GM18519 (cell line): ENCODE data around the gene GPR157.

Experiments used
- ATAC-seq: cut with Tn5 transposase; IDR thresholded peaks from one replicate; pipeline ENCODE4 v1.9.1; 2021; ENCODE audit warnings: mild to moderate bottlenecking, moderate library complexity; ENCODE audit not compliant: unreplicated experiment, low FRiP score

The GPR157 gene

DNA sequence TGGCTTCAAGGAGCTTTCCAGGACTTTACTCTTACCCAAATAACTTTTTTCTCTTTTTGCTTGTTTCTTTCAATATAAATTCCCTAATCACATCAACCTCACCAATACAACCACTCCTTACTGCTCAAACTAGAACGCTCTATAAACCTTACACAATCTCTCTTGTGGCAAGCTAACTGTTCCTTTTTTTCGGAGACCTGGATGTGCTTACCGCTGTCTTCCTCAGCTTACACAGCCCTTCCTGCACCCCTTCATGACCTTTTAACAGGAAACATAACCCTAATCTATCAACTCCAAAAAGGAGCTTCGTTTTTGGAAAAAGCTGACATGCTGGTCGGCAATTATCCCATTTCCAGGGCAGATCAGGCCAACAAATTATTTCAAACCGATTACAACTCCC, 35.3 kb downstream of the GPR157 start:
- no peak for ATAC-seq

DNA sequence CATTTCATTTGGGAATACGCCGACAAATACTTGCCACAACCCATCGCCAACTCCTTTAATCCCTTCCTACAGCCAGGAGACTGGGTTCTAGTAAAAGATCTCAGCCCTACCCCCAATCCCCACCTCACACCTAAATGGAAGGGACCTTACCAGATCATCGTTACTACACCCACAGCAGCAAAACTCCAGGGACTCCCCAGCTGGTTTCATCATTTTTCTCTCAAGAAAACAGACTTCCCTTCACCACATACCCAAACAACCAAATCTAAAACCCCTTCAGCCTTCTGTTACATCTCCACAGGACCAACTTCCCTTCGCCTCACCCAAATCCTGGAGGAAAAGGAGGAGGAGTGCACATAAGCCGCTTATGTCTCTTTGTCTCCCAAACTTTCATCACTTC, 35.8 kb downstream of the GPR157 start:
- ATAC-seq: no peak

DNA sequence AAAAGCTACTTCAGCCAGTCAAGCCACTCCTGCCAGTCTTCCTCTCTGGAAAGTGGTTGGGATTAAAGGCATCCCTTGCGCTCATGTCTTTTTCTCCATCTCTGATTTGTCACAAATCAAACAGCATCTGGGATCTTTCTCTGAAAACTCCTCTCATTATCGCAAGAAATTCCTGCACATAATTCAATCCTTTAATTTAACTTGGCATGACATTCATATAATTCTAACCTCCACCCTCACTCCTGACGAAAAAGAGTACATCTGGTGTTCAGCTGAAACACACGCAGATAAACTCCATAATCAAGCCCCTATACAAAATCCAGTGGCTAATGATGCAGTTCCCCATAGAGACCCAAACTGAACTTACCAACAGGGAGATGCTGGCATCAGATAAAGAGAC, 40.1 kb downstream of the GPR157 start:
- no peak for ATAC-seq

DNA sequence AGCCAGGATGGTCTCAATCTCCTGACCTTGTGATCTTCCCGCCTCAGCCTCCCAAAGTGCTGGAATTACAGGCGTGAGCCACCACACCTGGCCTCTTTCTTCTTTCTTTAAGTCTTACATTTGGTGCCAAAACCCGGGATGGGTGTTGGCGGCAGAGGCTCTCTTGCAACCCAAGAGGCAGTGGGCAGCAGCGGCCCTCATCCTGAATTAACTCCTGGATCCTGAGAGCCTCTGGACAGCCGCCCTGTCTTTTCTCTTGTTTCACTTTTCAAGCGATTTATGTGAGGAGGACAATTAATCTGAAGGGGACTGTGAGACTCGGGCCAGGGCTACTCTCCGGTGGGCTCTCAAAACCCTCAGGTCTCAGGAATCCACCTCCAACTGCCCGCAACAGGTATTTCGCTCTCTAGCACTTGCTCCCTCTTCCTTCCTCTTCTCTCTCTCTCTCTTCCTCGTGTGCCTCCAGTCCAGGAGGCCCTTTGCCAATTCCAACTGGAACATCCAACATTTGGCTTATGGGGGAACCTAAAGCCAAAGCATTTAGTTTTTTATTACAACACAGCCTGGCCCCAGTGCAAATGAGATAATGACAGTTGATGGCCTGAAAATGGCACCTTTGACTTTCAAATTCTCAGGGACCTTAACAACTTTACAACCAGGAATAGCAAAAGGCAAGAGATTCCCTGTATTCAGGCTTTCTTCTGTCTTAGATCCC, 41.3 kb downstream of the GPR157 start:
- ATAC-seq: no peak

DNA sequence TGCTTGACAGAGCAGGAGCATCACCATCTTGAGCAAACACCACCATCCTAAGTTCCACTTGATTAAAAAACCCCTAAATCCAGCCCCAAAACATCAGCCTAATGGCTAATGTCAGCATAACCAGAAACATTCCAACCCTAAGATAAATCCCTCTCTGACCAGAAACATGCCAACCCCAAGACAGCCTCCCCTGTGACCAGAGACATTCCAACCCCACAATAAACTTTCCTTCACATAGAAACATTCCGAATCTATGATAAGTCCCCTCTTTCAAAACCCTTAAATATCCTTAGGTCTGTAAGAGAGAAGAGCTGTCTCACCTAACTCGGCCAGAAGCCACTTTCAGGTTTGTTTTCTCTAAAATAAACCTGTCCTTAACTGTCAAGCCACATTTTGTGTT, 42.1 kb downstream of the GPR157 start:
- ATAC-seq: no peak

DNA sequence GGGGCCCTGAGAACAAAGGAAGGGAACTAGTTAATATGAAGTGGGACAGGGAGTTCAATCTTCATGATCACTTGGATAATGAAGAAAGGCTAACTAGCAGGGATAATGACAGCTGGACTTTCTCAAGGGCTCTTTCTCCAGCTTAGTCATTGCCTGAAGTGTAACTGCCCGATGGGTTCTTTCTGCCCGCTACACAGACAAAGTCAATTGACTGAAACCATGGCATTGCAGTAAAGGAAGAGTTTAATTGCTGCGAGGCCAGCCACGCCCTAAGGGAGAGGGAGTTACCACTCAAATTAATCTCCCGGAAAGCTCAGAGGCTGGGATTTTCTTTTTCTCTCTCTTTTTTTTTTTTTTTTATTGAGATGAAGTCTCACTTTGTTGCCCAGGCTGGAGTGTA, 42.9 kb downstream of the GPR157 start:
- no peak for ATAC-seq

DNA sequence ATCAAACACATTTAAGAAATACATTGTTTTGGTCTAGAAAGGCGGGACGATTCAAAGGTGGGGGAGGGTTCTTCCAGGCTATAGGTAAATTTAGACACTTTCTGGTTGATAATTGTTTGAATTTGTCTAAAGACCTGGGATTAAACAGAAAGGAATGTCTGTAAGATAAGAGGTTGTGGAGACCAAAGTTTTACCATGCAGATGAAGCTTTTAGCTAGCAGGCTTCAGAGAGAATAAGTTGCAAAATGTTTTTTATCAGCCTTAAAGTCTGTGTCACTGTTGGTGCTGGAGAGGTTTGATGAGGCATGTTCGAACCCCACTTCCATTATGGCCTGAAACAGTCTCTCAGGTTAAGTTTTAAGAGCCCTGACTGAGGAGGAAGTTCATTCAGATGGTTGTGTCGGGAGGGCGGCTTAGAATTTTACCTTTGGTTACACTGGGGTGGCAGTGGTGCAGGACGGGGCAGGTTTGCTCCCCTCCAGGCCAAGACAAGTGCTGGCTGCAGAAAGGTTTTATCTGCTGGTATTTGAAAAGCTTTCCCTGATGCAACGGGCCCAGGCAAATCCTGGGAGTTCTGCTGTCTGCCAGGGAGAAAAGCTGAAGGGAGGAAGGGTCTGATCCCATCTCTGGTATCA, 43.5 kb downstream of the GPR157 start:
- no peak for ATAC-seq

DNA sequence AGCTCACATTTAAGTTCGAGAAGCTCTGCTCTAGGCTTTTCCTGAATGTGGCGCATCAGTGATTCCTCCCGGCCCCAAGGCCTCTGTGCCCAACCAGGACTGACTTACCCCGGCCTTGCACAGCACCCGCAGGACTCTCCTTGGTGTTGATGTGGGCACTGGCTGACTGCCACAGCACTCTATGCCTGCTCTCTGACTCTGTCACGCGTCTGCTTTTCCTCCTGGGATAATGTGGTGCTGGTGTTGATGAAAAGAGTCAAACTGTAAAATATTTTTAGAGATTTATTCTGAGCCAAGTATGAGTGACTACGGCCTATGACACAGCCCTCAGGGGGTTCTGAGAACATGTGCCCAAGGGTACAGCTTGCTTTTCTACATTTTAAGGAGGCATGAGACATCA, 44.0 kb downstream of the GPR157 start:
- ATAC-seq: no peak

DNA sequence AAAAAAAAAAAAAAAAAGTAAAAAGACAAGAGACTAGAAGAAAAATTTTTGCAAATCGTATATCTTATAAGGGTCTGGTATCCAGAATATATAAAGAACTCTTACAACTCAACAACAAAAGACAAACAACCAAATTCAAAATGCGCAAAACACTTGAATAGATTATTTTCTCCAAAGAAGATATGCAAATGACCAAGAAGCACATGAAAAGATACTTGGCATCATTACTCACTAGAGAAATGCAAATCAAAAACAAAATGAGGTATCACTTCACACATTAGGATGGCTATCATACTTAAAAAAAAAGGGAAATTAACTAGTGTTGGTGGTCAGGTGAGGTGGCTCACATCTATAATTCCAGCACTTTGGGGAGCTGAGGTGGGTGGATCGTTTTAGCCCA, 47.4 kb downstream of the GPR157 start:
- ATAC-seq: no peak

DNA sequence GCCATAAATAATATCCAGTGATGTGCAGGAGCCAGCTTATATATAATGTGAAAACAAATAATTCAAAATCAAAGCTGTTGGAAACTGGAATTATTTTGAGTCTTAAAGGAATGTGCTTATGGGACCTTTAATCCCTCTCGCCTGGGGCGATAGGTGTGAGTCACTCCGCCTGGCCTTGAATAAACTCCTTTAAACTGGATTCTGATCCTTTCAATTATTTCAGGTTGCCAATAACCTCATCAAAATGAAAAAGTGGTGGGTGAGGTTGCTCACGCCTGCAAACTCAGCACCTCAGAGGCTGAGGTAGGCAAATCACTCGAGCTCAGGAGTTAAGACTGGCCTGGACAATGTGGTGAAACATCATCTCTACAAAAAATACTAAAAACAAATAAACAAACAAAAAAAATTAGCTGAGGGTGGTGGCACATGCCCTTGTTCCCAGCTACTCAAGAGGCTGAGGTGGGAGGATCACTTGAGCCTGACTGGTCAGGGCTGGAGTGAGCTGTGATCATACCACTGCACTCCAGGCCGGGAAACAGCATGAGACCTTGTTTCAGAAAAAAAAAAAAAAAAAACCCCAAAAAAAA, 48.1 kb downstream of the GPR157 start:
- no peak for ATAC-seq

DNA sequence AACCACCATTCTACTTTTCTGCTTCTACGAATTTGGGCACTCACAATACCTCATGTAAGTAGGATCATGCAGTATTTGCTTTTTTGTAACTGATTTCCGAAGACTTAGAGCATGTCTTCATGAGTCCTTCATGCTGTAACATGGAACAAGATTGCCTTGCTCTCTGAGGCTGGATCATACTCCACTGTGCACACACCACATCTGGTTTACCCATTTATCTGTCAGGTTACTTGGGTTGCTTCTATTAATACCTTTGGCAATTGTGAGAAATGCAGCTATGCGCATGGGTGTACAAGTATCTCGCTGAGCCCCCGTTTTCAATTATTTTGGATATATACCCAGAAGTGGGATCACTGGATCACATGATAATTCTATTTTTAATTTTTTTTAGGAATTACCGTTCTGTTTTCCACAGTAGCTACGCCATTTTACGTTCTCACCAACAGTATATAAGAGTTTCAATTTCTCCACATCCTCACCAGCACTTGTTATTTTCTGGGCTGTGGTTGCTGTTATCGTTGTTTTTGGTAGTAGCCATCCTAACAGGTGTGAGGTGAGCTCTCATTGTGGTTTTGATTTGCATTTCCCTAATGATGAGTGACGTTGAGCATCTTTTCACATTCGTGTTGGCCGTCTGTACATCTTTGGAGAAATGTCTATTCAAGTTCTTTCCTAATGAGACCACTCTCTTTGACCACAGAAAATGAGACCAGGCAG, 48.8 kb downstream of the GPR157 start:
- no peak for ATAC-seq

DNA sequence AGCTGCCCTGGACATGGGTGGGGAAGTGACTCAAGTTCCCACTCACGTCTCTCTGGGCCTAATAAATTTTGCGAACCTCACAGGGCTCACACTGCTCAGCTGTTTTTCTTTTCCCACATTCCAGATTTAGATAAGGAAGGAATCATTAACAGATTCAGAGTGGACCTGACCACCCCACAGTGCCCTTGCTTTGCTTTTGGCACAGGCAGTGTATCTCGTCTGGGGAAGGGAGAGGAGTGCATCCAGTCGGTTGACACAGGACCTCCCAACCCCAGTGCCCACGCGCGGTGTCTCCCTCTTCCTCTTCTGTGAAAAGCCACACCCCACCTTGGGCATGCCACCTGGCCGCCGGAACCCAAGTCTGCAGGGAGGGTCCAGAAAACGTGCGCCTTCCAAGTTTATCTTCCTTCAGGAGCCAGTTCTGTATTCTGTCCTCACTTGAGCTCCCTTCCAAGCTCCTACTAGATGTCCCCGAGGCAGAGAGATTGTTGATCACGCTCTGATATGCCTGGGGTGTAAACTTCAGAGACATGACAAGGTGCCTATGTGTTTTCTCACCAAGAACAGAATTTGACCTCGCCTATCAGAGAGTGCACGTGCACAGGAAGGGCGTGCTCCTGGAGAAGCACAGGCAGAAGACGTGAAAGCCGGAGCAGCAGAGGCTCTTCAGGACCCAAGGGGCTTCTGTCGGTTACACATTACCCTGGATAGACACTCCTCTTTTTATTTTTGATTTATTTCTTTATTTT, 50.0 kb downstream of the GPR157 start:
- ATAC-seq: no peak

DNA sequence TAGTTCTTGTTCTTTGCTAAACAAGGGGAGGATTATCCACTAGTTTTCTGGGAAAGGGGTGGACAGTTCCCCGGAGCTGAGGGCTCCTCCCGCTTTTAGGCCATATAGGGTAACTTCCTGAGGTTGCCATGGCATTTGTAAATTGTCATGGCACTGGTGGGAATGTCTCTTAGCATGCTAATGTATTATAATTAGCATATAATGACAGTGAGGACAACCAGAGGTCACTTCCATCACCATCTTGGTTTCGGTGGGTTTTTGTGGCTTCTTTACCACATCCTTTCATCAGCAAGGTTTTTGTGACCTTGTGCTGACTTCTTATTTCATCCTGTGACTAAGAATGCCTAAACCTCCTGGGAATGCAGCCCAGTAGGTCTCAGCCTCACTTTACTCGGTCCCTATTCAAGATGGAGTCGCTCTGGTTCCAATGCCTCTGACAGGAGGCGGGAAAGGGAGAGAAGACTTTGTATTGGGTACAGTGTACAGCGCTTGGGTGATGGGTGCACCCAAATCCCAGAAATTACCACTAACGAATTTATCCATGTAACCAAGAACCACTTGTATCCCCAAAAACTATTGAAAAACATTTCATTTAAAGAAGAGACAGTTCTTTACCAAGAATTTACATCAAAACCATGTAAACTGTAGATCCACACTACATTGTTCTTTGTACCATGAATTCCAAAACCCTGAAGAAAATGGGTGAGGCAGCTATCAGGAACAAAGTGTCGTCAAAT, 50.7 kb downstream of the GPR157 start:
- no peak for ATAC-seq

DNA sequence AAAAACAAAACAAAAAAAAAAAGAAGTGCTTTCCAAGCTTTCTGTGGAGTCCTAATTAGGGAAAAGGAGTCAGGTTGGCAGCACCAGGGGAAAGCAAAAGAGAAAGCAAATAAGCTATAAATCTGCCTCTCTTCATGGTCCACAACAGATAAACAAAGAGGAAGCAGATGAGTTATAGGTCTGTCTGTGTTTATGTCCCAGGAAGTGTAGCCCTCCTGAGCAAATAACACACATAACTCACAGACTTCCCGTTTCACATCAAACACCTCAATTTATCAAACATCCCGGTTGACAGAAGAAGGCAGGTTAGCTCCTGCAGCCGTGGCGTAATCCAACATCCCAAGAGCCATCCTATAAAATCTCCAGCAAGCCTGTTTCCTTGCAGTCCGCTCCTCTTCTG, 53.9 kb downstream of the GPR157 start:
- ATAC-seq: no peak

DNA sequence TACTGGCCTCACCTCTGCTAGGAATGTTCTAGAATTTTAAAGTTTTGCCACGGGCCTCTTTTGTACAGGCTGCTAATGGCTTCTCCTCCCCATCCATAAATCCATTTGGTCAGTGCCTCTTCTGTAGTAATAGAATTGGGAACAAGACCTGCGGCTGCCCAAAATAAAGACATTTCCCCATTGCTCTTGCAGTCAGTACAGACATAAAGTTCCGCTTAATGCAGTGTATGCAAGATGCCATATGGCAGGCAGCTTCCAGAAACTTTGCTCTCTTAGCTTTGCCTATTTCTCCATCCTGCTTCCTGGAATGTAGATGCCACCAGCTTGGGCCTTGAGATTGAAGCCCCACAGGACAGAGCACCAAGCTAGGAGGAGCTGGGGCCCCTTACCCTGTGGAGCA, 55.8 kb downstream of the GPR157 start:
- ATAC-seq: no peak

DNA sequence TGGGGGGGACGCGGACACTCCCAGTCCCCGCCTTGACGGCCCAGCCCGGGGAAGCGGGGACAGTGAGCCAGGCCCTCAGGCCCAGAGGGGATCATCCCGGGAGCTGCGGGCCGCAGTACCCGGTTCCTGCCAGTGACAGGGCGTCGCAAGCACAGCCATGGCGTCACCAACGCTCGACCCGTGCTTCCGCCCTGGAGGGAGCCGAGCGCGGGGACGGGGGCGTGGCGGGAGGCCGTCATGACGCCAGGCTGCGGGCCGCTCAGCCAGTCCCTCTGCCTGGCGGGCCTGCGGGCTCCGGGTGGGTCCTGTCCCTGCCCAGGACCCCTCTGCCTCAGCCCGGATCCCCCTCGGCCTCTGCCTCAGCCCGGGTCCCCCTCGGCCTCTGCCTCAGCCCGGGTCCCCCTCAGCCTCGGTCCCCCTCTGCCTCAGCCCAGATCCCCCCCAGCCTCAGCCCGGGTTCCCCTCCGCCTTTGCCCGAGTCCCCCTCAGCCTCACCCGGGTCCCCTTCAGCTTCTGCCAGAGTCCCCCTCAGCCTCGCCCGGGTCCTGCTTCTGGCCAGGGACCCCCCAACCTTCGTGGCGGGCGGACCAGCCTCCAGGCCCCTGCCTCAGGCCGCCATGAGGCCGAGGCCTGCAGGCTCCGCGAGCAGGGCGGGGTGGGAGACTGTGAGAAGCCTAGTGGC, 57.2 kb downstream of the GPR157 start:
- no peak for ATAC-seq

DNA sequence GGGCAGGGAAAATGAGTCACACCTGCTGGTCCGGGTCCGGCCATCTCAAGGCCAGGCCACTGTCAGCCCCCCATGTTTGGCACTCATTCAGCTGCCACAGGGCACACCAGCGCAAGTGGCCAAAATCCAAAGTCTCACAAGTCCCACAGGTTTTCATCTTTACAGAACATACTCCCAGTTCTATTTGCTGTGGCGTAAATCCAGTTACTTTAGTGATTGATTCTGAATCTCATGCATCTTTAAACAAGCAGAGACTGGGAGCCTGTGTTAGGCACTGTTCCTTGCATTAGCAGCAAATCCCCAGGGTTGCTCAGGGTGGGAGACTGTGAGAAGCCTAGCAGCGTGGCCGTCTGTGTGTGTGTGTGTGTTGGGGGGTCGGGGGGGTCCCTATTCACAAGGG, 58.4 kb downstream of the GPR157 start:
- no peak for ATAC-seq

DNA sequence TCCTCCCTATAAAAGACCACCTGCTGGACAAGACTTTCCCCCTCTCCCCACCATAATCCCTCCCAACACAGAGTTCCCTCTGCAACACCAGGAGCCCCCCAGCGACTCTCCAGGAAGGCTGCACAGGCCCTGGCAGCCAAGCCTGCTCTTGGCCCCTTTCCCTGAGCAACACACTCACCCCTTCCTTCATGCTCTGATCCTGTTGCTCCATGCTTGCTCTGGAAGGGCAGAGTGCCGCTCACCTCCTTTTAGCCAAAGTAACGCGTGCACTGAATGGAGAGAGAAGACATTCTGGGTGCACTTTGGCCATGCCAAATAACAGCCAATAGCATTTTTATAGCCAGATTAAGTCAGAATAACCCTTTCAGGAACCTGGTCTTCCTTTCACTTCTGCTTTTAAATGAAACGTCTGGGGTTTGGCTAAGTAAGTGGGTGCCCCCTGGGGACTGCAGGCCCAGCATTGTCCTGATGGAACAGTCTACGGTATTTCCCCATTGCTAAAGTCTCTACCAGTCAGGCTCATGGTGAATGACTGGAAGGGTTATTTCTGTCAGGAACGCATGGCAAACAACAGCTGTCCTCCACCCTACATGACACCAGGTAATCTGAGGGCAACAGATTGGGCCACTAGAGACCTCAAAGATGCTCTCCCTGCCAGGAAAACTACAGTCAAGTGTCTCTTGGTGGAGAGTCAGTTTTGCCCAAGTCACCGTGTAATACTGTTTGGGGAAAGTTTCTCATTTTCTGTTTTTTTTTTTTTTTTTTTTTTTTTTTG, 59.4 kb downstream of the GPR157 start, which contains the start of gene SLC2A5:
Gene SLC2A5, minus strand, starts transcription at position 310 of the 775 bp plus-strand sequence. Its CDS starts 99 bp downstream, at position 211.
- ATAC-seq: peak; percentile 60

DNA sequence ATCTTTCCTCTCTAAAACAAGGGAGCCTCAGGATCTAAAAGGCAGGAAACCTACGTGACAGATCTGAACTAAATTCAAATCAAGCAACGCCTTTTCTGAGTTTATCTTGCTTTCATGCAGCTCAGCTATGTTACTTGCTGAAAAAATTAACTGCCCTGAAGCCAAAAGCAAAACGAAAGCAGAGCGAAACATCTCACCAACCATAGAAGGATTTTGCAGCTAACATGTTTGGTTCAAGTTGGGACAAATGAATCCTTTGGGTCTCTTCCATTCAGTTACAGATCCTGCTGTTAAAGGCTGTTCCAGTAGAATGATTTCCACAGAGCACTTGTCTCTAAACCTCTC, 59.9 kb downstream of the GPR157 start:
- ATAC-seq: no peak
